IMR-90 (cell line): ENCODE measurements around the gene TNRC6C.

Source experiments
- NFE2L2 ChIP-seq: fragments of 150-350 bp; IDR thresholded peaks from 2 replicates; pipeline ENCODE4 v1.6.1; 2016; ENCODE audit warnings: low read depth, mild to moderate bottlenecking, low read length
- POLR2A ChIP-seq: IDR thresholded peaks from 2 replicates; pipeline ENCODE4 v1.6.1; 2012; ENCODE audit warnings: mild to moderate bottlenecking, low read depth, low read length
- RAD21 ChIP-seq: IDR thresholded peaks from 2 replicates; pipeline ENCODE4 v1.6.1; 2012; ENCODE audit warnings: low read length, improper control_type of control experiment
- RCOR1 ChIP-seq: IDR thresholded peaks from 2 replicates; pipeline ENCODE4 v1.6.1; 2012; ENCODE audit warnings: mild to moderate bottlenecking, low read length, improper control_type of control experiment; ENCODE audit not compliant: insufficient replicate concordance
- TF ChIP-seq, protein P1 (sequence below): conservative IDR thresholded peaks from 2 replicates; pipeline ENCODE4 v1.5.1; 2012; ENCODE audit warnings: mild to moderate bottlenecking, low read depth, low read length, improper control_type of control experiment

DNA sequence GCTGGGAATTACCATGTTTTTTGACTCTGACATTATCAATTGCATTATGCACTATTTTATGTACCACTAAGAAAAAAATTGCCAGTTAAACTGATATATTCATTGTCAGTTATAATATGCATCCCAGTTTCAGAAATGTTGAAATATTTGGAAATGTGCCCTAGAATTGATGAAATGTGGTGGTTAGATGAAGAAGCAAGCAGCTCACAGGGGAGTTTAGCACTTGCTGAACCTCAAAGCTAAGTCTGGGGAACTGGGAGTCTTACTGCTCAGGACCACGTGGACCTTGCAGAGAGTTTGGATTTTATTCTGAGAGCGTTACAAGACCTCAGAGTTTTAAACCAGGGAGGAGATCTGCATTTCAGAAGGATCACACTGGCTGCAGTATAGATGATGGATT, 67.9 kb downstream of the TNRC6C start:
- TF ChIP-seq, protein P1, sequence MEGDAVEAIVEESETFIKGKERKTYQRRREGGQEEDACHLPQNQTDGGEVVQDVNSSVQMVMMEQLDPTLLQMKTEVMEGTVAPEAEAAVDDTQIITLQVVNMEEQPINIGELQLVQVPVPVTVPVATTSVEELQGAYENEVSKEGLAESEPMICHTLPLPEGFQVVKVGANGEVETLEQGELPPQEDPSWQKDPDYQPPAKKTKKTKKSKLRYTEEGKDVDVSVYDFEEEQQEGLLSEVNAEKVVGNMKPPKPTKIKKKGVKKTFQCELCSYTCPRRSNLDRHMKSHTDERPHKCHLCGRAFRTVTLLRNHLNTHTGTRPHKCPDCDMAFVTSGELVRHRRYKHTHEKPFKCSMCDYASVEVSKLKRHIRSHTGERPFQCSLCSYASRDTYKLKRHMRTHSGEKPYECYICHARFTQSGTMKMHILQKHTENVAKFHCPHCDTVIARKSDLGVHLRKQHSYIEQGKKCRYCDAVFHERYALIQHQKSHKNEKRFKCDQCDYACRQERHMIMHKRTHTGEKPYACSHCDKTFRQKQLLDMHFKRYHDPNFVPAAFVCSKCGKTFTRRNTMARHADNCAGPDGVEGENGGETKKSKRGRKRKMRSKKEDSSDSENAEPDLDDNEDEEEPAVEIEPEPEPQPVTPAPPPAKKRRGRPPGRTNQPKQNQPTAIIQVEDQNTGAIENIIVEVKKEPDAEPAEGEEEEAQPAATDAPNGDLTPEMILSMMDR = no peak
- TF ChIP-seq RCOR1 (no peak), NFE2L2 (no peak), POLR2A (no peak), RAD21 (no peak)
